A549 treated with GW870086 at 1 μM for 4 hours (cell line): ENCODE results near the gene ARTN. TPM values are rescaled to one million over a fixed set of nuclear protein-coding genes. Genes with fewer than 3 reads are reported as not detected.

Experiments used
- total RNA-seq: library from RNA; stranded (reverse); fragments of 200-300 nt; extraction: Qiagen RNA extraction; gene quantifications from 5 replicates; pipeline ENCODE4 v1.2.3, GENCODE V29; 2022; ENCODE audit warnings: low read depth

The ARTN gene, protein sequence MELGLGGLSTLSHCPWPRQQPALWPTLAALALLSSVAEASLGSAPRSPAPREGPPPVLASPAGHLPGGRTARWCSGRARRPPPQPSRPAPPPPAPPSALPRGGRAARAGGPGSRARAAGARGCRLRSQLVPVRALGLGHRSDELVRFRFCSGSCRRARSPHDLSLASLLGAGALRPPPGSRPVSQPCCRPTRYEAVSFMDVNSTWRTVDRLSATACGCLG
- 0.09 to 0.32 TPM (median 0.18 TPM) in 5 replicates for total RNA-seq

DNA sequence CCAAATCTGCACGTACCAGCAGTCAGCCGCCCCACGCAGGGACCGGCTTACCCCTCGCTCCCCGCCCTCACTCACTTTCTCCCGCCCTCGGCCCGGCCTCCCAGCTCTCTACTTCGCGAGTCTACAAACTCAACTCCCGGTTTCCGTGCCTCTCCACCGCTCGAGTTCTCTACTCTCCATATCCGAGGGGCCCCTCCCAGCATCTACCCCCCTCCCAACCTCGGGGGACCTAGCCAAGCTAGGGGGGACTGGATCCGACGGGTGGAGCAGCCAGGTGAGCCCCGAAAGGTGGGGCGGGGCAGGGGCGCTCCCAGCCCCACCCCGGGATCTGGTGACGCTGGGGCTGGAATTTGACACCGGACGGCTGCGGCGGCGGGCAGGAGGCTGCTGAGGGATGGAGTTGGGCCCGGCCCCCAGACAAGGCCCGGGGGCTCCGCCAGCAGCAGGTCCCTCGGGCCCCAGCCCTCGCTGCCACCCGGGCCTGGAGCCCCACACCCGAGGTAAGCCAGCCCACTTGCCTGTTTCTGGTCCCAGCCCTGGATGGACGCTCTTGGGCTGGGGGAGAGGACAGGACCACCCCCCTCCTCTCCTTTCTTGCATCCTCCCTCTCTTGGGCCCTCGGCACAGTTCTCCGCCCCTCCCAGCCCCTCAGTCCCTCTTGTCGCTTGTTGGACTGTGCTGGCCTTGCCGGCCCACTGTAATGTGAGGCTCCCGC lies at the start of gene ARTN:
Gene ARTN, plus strand, starts transcription at position 416 of the 715 bp plus-strand sequence. CDS start 1,856 bp downstream, outside the sequence.

DNA sequence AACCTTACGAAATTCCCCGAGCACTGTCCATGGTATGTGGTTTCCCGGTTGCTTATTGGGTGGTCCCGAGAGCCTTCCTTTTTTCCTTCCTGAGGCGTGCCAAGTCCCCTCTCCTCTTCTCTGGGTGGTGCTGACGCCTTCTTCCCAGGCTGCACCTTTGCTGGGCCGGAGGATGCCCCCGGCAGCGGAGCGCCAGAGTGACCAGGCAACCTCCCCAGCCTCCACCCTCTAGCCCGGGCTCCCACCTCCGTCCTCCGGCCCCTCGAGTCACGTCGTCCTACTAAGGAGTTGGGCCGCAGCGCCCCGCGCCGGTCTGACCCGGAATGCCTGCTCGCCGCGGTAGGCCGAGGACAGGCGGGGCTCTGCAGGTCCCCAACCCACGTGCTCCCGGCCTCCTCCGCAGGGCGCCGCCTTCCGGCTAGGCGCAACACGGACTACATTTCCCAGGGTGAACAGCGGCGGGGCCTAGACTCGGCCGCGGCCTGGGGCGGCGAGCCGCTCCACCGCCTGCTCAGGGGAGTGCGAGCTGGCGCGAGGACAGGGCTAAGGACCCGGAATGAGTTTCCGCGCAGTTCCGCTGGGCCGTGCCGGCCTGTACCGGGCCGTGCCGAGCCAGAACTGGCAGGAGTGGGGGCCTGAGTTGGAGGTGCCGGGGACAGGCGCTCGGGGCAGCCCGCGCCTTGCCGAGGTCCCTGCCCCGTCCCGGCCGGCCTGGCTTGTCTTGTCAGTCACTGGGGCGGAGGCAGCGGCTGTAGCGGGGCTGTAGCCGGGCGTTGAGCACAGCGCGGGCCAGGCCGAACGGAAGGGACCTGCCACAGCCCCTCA lies 12.8 kb downstream of the ARTN start, which contains the start of gene IPO13:
Gene IPO13, plus strand, starts transcription at position 715 of the 825 bp plus-strand sequence. CDS start 651 bp downstream, outside the sequence.

DNA sequence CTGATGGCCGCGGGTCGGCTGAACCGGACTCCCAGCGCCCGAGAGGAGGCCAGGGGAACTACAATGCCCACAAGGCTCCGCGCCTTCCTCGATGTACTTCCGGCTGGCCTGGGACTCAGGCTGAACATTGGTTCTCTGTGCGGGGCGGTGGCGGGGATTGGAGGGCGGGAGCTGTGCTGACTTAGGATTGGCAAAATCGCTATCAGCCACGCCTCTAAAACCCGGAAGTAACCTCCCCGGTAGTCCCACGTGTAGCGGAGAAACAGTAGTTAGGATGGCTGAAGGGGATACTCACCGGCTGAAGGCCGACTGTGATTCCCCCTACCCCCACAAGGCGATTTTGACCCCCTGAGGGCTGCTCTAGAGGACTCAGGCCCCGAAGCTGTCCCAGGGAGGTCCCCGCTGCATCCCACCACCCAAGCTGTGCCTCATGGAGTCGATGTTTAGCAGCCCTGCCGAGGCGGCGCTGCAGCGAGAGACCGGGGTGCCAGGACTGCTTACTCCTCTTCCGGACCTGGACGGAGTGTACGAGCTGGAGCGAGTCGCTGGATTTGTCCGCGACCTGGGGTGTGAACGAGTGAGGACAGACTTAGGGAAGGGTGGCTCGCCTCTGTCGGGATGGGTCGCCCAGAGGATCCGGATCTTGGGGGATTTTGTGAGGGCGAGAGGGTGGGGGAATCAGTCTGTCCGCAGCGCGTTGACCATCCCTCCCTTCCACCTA lies 36.3 kb downstream of the ARTN start, which contains the start of gene DPH2:
Gene DPH2, plus strand, starts transcription at position 265 of the 721 bp plus-strand sequence. Its CDS starts 166 bp downstream, at position 431.

DNA sequence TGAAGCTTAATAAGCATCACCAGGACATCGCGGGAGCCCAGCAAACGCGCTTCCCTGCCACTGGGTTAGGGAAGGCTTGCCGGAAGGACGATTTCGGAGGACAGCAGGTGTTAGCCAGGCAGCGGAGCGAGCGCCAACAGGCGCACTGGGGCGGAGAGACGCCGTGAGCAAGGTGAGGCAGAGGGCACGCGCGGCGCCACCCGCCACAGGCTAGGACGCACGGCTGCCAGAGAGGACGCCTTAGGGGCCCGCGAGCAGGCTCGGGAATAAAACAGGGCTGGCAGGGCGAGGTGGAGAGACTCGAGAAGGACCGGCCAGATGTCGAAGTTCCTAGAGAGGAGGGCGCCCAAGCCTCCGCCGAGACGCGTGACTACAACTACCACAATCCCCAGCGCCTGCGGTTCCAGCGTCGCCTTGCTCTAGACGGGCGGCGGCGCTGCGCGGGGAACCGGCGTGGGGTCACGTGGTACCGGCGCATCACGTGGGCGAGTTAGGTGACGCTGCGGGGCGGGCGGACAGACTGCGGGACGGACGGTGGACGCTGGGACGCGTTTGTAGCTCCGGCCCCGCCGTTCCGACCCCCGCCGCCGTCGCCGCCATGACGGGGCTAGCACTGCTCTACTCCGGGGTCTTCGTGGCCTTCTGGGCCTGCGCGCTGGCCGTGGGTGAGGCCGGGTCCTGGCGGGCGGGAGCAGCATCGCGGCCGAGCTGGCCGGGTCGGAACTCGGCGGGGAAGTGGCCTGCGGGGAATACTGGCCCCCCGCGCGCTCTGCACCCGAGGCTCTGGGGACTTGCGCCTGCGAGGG lies 41.0 kb downstream of the ARTN start, which contains the start of gene ATP6V0B:
Gene ATP6V0B, plus strand, starts transcription at position 518 of the 806 bp plus-strand sequence. Its CDS starts 81 bp downstream, at position 599.

DNA sequence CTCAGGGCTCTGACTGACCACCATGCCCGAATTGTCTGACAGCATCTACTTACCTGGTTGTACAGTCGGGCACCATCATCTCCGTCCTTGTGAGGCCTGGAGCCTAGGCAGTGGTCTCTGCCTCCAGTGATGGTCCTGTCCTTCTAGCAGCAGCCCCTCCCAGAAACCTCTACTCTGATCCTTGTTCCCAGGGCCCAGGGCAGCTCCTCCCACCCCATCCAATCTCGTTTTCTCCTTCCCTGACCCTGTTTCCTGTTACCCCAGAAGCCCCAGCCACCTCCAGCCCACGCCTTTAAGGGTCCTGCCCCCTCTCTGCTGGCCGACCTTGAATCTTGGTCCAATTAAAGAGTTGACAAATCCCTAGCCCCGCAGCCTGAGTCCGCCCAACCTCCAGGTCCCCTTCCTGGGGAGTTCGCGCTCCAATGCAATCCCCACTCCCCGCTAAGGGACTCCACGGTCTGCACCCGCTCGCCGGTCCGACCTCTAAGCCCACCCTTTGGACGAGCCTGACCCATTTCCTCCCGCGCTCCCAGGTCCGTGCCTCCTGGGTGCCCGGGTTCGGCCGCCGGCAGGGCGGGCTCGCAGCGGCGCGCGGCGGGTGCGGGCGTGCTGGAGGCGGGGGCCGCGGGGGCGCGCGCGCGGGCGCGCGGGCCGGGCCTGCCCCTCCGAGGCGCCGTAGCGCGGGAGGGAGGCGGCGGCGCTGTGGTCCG lies 45.1 kb downstream of the ARTN start, which contains the start of gene B4GALT2:
Gene B4GALT2, plus strand, starts transcription at position 660 of the 710 bp plus-strand sequence. CDS start 1,951 bp downstream, outside the sequence.

Other genes with a start within 250 kb of the ARTN start
- 2.0 to 3.0 TPM (median 2.5 TPM) in 5 replicates for gene ST3GAL3, start 226.3 kb upstream of the ARTN start, total RNA-seq
- gene IPO13, start 13.1 kb downstream of the ARTN start, total RNA-seq = 10.5 to 16.0 TPM (median 15.1 TPM) in 5 replicates
- 34.7 to 38.6 TPM (median 37.1 TPM) in 5 replicates for gene DPH2, start 36.2 kb downstream of the ARTN start, total RNA-seq
- 106 to 172 TPM (median 147 TPM) in 5 replicates for gene ATP6V0B, start 41.2 kb downstream of the ARTN start, total RNA-seq
- gene B4GALT2, start 45.4 kb downstream of the ARTN start, total RNA-seq = 48.8 to 72.3 TPM (median 68.3 TPM) in 5 replicates
- gene CCDC24, start 57.8 kb downstream of the ARTN start, total RNA-seq = 7.0 to 9.5 TPM (median 7.9 TPM) in 5 replicates
- 12.2 to 17.9 TPM (median 15.7 TPM) in 5 replicates for gene SLC6A9, start 97.7 kb downstream of the ARTN start, total RNA-seq
- gene KLF17, start 185.0 kb downstream of the ARTN start, total RNA-seq = 0.57 to 0.67 TPM (median 0.63 TPM) in 5 replicates
- not detected in 5 replicates for gene KLF18, start 207.8 kb downstream of the ARTN start, total RNA-seq